Esophagus mucosa (tissue), 1 donor: Measurements from ENCODE around the gene SMIM24. TPM values are rescaled to one million over a fixed set of nuclear protein-coding genes. Genes with fewer than 3 reads are reported as not detected.
A peak's percentile ranks its signal among the peaks of the same experiment; 100 is the strongest.

Source experiments
- ATAC-seq: fragments of 200-7000 bp; cut with Tn5 transposase; one replicate; pipeline ENCODE4 v1.9.1; 2020
- total RNA-seq: library from RNA; stranded (reverse); gene quantifications from one replicate; pipeline ENCODE4 v1.2.4, GENCODE V29; 2023
- donor health status: DM: yes; HTN: yes; CAD: no.

SMIM24 gene
- total RNA-seq, 1 donor from 2014 or later: not detected

GRCh38 chr19:3496392-3497273, 16.3 kb upstream of the SMIM24 start:
- no peak for ATAC-seq

- ATAC-seq: peak; percentile 24
These were observed 14.2 kb upstream of the SMIM24 start for GRCh38 chr19:3494559-3494958.

- ATAC-seq: peak; percentile 27
These were observed 13.7 kb upstream of the SMIM24 start for GRCh38 chr19:3494051-3494450.

- ATAC-seq: no peak
These were observed 13.3 kb upstream of the SMIM24 start for GRCh38 chr19:3493651-3494050.

- no peak for ATAC-seq
These were observed 12.6 kb upstream of the SMIM24 start for GRCh38 chr19:3492919-3493318.

- ATAC-seq: no peak
These were observed 12.0 kb upstream of the SMIM24 start for GRCh38 chr19:3492131-3492839.

- ATAC-seq: peak; percentile 10
These were observed 11.2 kb upstream of the SMIM24 start for GRCh38 chr19:3491396-3492119.

GRCh38 chr19:3483226-3483628, 2.9 kb upstream of the SMIM24 start, which contains the start of gene SMIM44:
TSS of gene SMIM44 (minus strand) at chr19:3483441. CDS start at chr19:3483403, 38 bp downstream.
- ATAC-seq: no peak

- no peak for ATAC-seq
These were observed 2.3 kb upstream of the SMIM24 start for GRCh38 chr19:3482507-3483225.

GRCh38 chr19:3481241-3482090, 1.1 kb upstream of the SMIM24 start:
- no peak for ATAC-seq

GRCh38 chr19:3479834-3480215, 500 bp downstream of the SMIM24 start:
- no peak for ATAC-seq

GRCh38 chr19:3479177-3479833, 1.0 kb downstream of the SMIM24 start:
- ATAC-seq: peak; percentile 28

GRCh38 chr19:3478409-3479176, 1.7 kb downstream of the SMIM24 start:
- ATAC-seq: no peak

GRCh38 chr19:3477951-3478350, 2.4 kb downstream of the SMIM24 start:
- ATAC-seq: no peak

GRCh38 chr19:3477506-3477905, 2.8 kb downstream of the SMIM24 start:
- ATAC-seq: no peak

- no peak for ATAC-seq
These were observed 3.5 kb downstream of the SMIM24 start for GRCh38 chr19:3476830-3477229.

- no peak for ATAC-seq
These were observed 4.9 kb downstream of the SMIM24 start for GRCh38 chr19:3475449-3475848.

GRCh38 chr19:3474614-3475013, 5.7 kb downstream of the SMIM24 start:
- no peak for ATAC-seq

GRCh38 chr19:3474010-3474409, 6.3 kb downstream of the SMIM24 start:
- no peak for ATAC-seq
